Measurements from ENCODE around the gene SMIM43. TPM values are rescaled to one million over a fixed set of nuclear protein-coding genes. Genes with fewer than 3 reads are reported as not detected.

Gene SMIM43
- total RNA-seq, 1 experiment from 2014 or later: not detected

DNA sequence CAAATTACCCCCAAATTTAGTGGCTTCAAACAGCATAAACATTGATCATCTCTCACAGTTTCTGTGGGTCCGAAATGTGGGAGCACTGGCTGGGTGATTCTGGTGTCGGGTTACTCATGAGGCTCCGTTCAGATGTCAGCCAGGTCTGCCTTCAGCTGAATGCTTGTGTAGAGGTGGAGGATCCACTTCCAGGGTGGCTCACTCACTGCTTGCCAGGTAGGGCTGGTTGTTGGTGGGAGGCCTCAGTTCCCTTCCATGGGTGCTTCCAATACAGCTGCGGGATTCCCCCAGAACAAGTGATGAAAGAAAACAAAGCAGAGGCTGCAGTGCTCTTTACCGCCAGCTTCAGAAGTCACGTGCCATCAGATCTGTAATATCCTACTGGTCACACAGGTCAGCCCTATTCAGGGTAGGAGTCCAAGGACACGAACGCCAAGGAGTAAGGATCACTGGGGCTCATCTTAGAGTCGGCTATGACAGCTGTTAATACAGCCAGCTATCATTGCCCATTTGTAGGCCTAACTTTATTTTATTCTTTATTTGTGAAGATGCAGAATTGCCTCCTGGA lies 1.1 kb upstream of the SMIM43 start:
- Histone ChIP-seq H4K20me1 (ENCODE audit: insufficient read depth) (no peaks in the 10 kb centered on the region), H3K4me1 (ENCODE audit: control insufficient read depth in 1 of 2, insufficient read depth in 2 of 2, low read length in 2 of 2) (no peaks in the 10 kb centered on the region), H3K27me3 (ENCODE audit: insufficient read depth, low read length) (no peaks in the 10 kb centered on the region), H3K4me2 (ENCODE audit: low read length) (no peak overlapping the region), H3K9me2 (ENCODE audit: insufficient read depth) (no peaks in the 10 kb centered on the region), H2AFZ (ENCODE audit: low read depth, low read length, poor library complexity, severe bottlenecking) (no peak overlapping the region), H3K9me3 (ENCODE audit: control insufficient read depth in 1 of 2, insufficient read depth in 1 of 2, low read depth in 1 of 2, low read length in 2 of 2) (no peaks in the 10 kb centered on the region), H3K79me2 (ENCODE audit: insufficient read depth, low read length) (no peaks in the 10 kb centered on the region), H3K4me3 (replicated peaks in 1 of 2; ENCODE audit: low read depth in 1 of 2, low read length in 2 of 2) (no peak overlapping the region), H3K36me3 (ENCODE audit: control insufficient read depth in 1 of 2, insufficient read depth in 2 of 2, low read length in 2 of 2) (no peaks in the 10 kb centered on the region), H3K27ac (ENCODE audit: low read depth, low read length) (no peak overlapping the region), H3K9ac (ENCODE audit: low read length) (no peak overlapping the region)
- ATAC-seq (no peak), DNase-seq (ENCODE audit: low read depth, low spot score) (no peak)
- TF ChIP-seq ELF1 (IDR thresholded peaks at IDR 0.05; ENCODE audit: borderline replicate concordance, low read depth): no peak
- no peak for TF ChIP-seq RAD21 (IDR thresholded peaks at IDR 0.05; ENCODE audit: low read depth)
- TF ChIP-seq POLR2A (IDR thresholded peaks at IDR 0.05; ENCODE audit: borderline replicate concordance, extremely low read depth, insufficient read depth, insufficient read length): no peak
- no peak for TF ChIP-seq CBX3 (IDR thresholded peaks at IDR 0.05; ENCODE audit: low read depth)
- no peak for TF ChIP-seq CEBPB (IDR thresholded peaks at IDR 0.05; ENCODE audit: low read depth)
- TF ChIP-seq EGR1 (IDR thresholded peaks at IDR 0.05; ENCODE audit: low read depth): no peak
- TF ChIP-seq SIN3A (IDR thresholded peaks at IDR 0.05; ENCODE audit: low read depth): no peak
- intact Hi-C loops (cut with micrococcal nuclease): no loop called here
- POLR2A ChIA-PET: no interaction called here
- BruUV-seq (replicated peaks): no TSS peak
- CTCF ChIA-PET: no interaction called here
- RAD21 ChIA-PET (ENCODE audit: low non-redundant PET in 1 of 2, low total read pairs in 2 of 2, uncharacterized antibody in 2 of 2, unreplicated experiment in 2 of 2): no interaction called here

DNA sequence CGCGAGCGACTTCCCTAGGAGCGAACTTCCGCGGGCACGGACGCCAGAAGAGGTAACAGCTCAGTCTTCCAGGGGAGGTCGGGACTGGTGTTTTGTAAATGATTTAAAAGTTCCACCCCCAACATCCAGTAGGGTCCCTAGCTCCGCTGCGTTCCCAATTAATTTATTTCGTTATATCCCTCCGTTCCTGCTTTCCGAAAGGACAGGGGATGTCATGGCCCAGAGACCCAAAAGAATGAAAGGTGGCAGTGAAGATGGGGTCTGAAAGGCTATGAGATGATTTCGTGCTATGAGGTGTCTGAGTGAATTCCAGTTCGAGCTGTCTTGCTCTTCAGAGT lies 373 bp upstream of the SMIM43 start:
- Histone ChIP-seq H4K20me1 (ENCODE audit: insufficient read depth) (no peaks in the 10 kb centered on the region), H3K9me3 (ENCODE audit: control insufficient read depth in 1 of 2, insufficient read depth in 1 of 2, low read depth in 1 of 2, low read length in 2 of 2) (no peaks in the 10 kb centered on the region), H3K9me2 (ENCODE audit: insufficient read depth) (no peaks in the 10 kb centered on the region), H3K27ac (ENCODE audit: low read depth, low read length) (no peak overlapping the region), H3K9ac (ENCODE audit: low read length) (no peak overlapping the region), H3K4me3 (replicated peaks in 1 of 2; ENCODE audit: low read depth in 1 of 2, low read length in 2 of 2) (no peak overlapping the region), H3K4me1 (ENCODE audit: control insufficient read depth in 1 of 2, insufficient read depth in 2 of 2, low read length in 2 of 2) (no peaks in the 10 kb centered on the region), H3K79me2 (ENCODE audit: insufficient read depth, low read length) (no peaks in the 10 kb centered on the region), H3K27me3 (ENCODE audit: insufficient read depth, low read length) (no peaks in the 10 kb centered on the region), H2AFZ (ENCODE audit: low read depth, low read length, poor library complexity, severe bottlenecking) (no peak overlapping the region), H3K4me2 (ENCODE audit: low read length) (no peak overlapping the region), H3K36me3 (ENCODE audit: control insufficient read depth in 1 of 2, insufficient read depth in 2 of 2, low read length in 2 of 2) (no peaks in the 10 kb centered on the region)
- ChIA-PET RAD21 (ENCODE audit: low non-redundant PET in 1 of 2, low total read pairs in 2 of 2, uncharacterized antibody in 2 of 2, unreplicated experiment in 2 of 2) (no interaction called here), POLR2A (no interaction called here), CTCF (no interaction called here)
- ATAC-seq: no peak
- BruUV-seq (replicated peaks): no TSS peak
- intact Hi-C loops (cut with micrococcal nuclease): no loop called here
- DNase-seq (ENCODE audit: low read depth, low spot score): no peak
- TF ChIP-seq RAD21 (IDR thresholded peaks at IDR 0.05; ENCODE audit: low read depth) (no peak), EZH2phosphoT487 (IDR thresholded peaks at IDR 0.05; ENCODE audit: borderline replicate concordance) (no peak), ELF1 (IDR thresholded peaks at IDR 0.05; ENCODE audit: borderline replicate concordance, low read depth) (no peak), JUND (IDR thresholded peaks at IDR 0.05) (no peak), ZNF274 (IDR thresholded peaks at IDR 0.05; ENCODE audit: low read depth, low read length) (no peak), TCF7L2 (IDR thresholded peaks at IDR 0.05; ENCODE audit: borderline replicate concordance, extremely low read depth, insufficient read depth, insufficient read length) (no peak), POLR2A (IDR thresholded peaks at IDR 0.05; ENCODE audit: borderline replicate concordance, extremely low read depth, insufficient read depth, insufficient read length) (no peak), ZFX (IDR thresholded peaks at IDR 0.05) (no peak), SIN3A (IDR thresholded peaks at IDR 0.05; ENCODE audit: low read depth) (no peak), YY1 (IDR thresholded peaks at IDR 0.05; ENCODE audit: extremely low read depth, insufficient replicate concordance, low read depth, low read length) (no peak)
- TF ChIP-seq, protein P1, sequence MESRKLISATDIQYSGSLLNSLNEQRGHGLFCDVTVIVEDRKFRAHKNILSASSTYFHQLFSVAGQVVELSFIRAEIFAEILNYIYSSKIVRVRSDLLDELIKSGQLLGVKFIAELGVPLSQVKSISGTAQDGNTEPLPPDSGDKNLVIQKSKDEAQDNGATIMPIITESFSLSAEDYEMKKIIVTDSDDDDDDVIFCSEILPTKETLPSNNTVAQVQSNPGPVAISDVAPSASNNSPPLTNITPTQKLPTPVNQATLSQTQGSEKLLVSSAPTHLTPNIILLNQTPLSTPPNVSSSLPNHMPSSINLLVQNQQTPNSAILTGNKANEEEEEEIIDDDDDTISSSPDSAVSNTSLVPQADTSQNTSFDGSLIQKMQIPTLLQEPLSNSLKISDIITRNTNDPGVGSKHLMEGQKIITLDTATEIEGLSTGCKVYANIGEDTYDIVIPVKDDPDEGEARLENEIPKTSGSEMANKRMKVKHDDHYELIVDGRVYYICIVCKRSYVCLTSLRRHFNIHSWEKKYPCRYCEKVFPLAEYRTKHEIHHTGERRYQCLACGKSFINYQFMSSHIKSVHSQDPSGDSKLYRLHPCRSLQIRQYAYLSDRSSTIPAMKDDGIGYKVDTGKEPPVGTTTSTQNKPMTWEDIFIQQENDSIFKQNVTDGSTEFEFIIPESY (IDR thresholded peaks at IDR 0.05; ENCODE audit: extremely low read depth, insufficient replicate concordance, low read length): no peak
- TF ChIP-seq, protein P2, sequence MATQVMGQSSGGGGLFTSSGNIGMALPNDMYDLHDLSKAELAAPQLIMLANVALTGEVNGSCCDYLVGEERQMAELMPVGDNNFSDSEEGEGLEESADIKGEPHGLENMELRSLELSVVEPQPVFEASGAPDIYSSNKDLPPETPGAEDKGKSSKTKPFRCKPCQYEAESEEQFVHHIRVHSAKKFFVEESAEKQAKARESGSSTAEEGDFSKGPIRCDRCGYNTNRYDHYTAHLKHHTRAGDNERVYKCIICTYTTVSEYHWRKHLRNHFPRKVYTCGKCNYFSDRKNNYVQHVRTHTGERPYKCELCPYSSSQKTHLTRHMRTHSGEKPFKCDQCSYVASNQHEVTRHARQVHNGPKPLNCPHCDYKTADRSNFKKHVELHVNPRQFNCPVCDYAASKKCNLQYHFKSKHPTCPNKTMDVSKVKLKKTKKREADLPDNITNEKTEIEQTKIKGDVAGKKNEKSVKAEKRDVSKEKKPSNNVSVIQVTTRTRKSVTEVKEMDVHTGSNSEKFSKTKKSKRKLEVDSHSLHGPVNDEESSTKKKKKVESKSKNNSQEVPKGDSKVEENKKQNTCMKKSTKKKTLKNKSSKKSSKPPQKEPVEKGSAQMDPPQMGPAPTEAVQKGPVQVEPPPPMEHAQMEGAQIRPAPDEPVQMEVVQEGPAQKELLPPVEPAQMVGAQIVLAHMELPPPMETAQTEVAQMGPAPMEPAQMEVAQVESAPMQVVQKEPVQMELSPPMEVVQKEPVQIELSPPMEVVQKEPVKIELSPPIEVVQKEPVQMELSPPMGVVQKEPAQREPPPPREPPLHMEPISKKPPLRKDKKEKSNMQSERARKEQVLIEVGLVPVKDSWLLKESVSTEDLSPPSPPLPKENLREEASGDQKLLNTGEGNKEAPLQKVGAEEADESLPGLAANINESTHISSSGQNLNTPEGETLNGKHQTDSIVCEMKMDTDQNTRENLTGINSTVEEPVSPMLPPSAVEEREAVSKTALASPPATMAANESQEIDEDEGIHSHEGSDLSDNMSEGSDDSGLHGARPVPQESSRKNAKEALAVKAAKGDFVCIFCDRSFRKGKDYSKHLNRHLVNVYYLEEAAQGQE (IDR thresholded peaks at IDR 0.05; ENCODE audit: low read depth): no peak
- TF ChIP-seq, protein P3, sequence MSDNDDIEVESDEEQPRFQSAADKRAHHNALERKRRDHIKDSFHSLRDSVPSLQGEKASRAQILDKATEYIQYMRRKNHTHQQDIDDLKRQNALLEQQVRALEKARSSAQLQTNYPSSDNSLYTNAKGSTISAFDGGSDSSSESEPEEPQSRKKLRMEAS (IDR thresholded peaks at IDR 0.05): no peak
